Natural killer cell (primary cell): ENCODE measurements around the gene QSOX1. TPM values are rescaled to one million over a fixed set of nuclear protein-coding genes. Genes with fewer than 3 reads are reported as not detected.
A peak's percentile ranks its signal among the peaks of the same experiment; 100 is the strongest.

Source experiments
- ATAC-seq, 3 donors: fragments of 150-1000 bp in 2 of 3; fragments of 200-7000 bp in 1 of 3; cut with Tn5 transposase; 1 replicate in 1 of 3; 2 replicates in 2 of 3; pipeline ENCODE4 v1.10.0; 2021; ENCODE audit warnings: mild to moderate bottlenecking in 2 of 3, moderate library complexity in 2 of 3
- DNase-seq, 2 donors: peaks; one replicate each; pipeline versions ENCODE4 v3.0.0 to v3.0.0-alpha.2; 2013 to 2021; ENCODE audit warnings: mixed read lengths in 1 of 2
- H3K27ac ChIP-seq: one replicate; pipeline ENCODE4 v1.5.1; 2013; ENCODE audit warnings: mild to moderate bottlenecking, low read length
- H3K27me3 ChIP-seq: one replicate; pipeline ENCODE4 v1.6.1; 2013; ENCODE audit warnings: low read length; ENCODE audit not compliant: control insufficient read depth, insufficient read depth
- H3K36me3 ChIP-seq: one replicate; pipeline ENCODE4 v1.6.1; 2013; ENCODE audit warnings: low read length; ENCODE audit not compliant: control insufficient read depth, insufficient read depth
- H3K4me1 ChIP-seq: one replicate; pipeline ENCODE4 v1.6.1; 2013; ENCODE audit warnings: low read length; ENCODE audit not compliant: control insufficient read depth, insufficient read depth
- H3K4me3 ChIP-seq: one replicate; pipeline ENCODE4 v1.5.1; 2013; ENCODE audit warnings: low read length
- H3K9me3 ChIP-seq: one replicate; pipeline ENCODE4 v1.6.1; 2013; ENCODE audit warnings: low read length; ENCODE audit not compliant: control insufficient read depth, insufficient read depth
- H3K27ac Mint-ChIP-seq, 2 donors: one replicate each; pipeline ENCODE4 v1.8.0; 2022; ENCODE audit warnings: mild to moderate bottlenecking in 2 of 2, mixed read lengths in 2 of 2, moderate library complexity in 1 of 2
- H3K27me3 Mint-ChIP-seq, 2 donors: one replicate each; pipeline ENCODE4 v1.8.0; 2022; ENCODE audit warnings: low read depth in 2 of 2, mixed read lengths in 2 of 2
- H3K36me3 Mint-ChIP-seq: one replicate; pipeline ENCODE4 v1.8.0; 2022; ENCODE audit warnings: mixed read lengths
- H3K4me1 Mint-ChIP-seq, 2 donors: one replicate each; pipeline ENCODE4 v1.8.0; 2022; ENCODE audit warnings: mixed read lengths in 2 of 2
- H3K4me3 Mint-ChIP-seq: one replicate; pipeline ENCODE4 v1.8.0; 2022; ENCODE audit warnings: mild to moderate bottlenecking, moderate library complexity, mixed read lengths
- H3K9me3 Mint-ChIP-seq, 2 donors: one replicate each; pipeline ENCODE4 v1.8.0; 2022; ENCODE audit warnings: mixed read lengths in 2 of 2
- CTCF ChIP-seq: fragments of 200-600 bp; IDR thresholded peaks from one replicate; pipeline ENCODE4 v1.8.0; 2022; ENCODE audit warnings: antibody characterized with exemption
- WGBS: methylation state at CpG from one replicate; pipeline ENCODE4 v1.1.7; 2013; ENCODE audit warnings: missing lambda C conversion rate; ENCODE audit not compliant: insufficient coverage; 5-methylcytosine and 5-hydroxymethylcytosine counted together
- intact Hi-C: fragments of 100-400 bp; cut with micrococcal nuclease; formaldehyde crosslinking; loops from one replicate; pipeline ENCODE4 v1.14.2; 2022
- total RNA-seq, 4 donors: library from RNA; stranded (reverse); fragments of 120-200 nt in 1 of 4; gene quantifications; one replicate each; pipeline versions ENCODE4 v1.2.3 to v1.2.4, GENCODE V29; 2013 to 2022

Gene QSOX1
- total RNA-seq, 3 donors from 2014 or later (not counting 1 experiment from before 2014, with no cell fraction given): 31.0 to 42.7 (median 38.2) TPM

- Histone ChIP-seq H3K4me1 (peaks cover 20% of the 10 kb centered on the region), H3K27me3 (no peaks in the 10 kb centered on the region), H3K4me3 (no peak overlapping the region), H3K9me3 (no peaks in the 10 kb centered on the region), H3K27ac (no peak overlapping the region), H3K36me3 (no peaks in the 10 kb centered on the region)
- Mint-ChIP-seq H3K4me3 (peak overlapping the region; percentile 88), H3K27ac (peak overlapping the region; percentile 68 to 96), H3K4me1 (peaks cover 33 to 44% of the 10 kb centered on the region in 2 donors), H3K36me3 (no peaks in the 10 kb centered on the region), H3K27me3 (no peaks in the 10 kb centered on the region), H3K9me3 (no peaks in the 10 kb centered on the region)
- ATAC-seq: no peak
- WGBS: 82% methylated on average over 4 of the region's 4 CpGs
- no peak for DNase-seq
- no peak for TF ChIP-seq CTCF
- intact Hi-C loops: loop anchor here (10.0 kb wide), 1 partner anchor 201 kb away; the partner anchor contains the start of gene CEP350
These were observed 1.5 kb downstream of the QSOX1 start for GRCh38 chr1:180156201-180156600.

- H3K4me3 ChIP-seq: no peak overlapping the region
- Mint-ChIP-seq H3K9me3 (no peaks in the 10 kb centered on the region), H3K4me1 (peaks cover 33 to 44% of the 10 kb centered on the region in 2 donors), H3K27me3 (no peaks in the 10 kb centered on the region), H3K4me3 (peak overlapping the region; percentile 88), H3K36me3 (no peaks in the 10 kb centered on the region), H3K27ac (peak overlapping the region; percentile 68 to 96)
- H3K36me3 ChIP-seq: no peaks in the 10 kb centered on the region
- no peak for TF ChIP-seq CTCF
- intact Hi-C loops: loop anchor here (10.0 kb wide), 1 partner anchor 202 kb away; the partner anchor contains the start of gene CEP350
- ATAC-seq (no peak), DNase-seq (no peak)
- H3K9me3 ChIP-seq: no peaks in the 10 kb centered on the region
- H3K4me1 ChIP-seq: peaks cover 20% of the 10 kb centered on the region
- no peaks in the 10 kb centered on the region for H3K27me3 ChIP-seq
- WGBS: 100% methylated on average over 1 of the region's 2 CpGs
- H3K27ac ChIP-seq: no peak overlapping the region
These were observed 2.0 kb downstream of the QSOX1 start for GRCh38 chr1:180156631-180157091.

GRCh38 chr1:180157108-180157507, 2.4 kb downstream of the QSOX1 start:
- WGBS: 96% methylated on average over 4 of the region's 4 CpGs
- Histone ChIP-seq H3K27ac (no peak overlapping the region), H3K4me1 (peaks cover 20% of the 10 kb centered on the region), H3K9me3 (no peaks in the 10 kb centered on the region), H3K4me3 (no peak overlapping the region), H3K36me3 (no peaks in the 10 kb centered on the region), H3K27me3 (no peaks in the 10 kb centered on the region)
- H3K4me3 Mint-ChIP-seq: peak overlapping the region; percentile 88
- DNase-seq: no peak
- no peaks in the 10 kb centered on the region for H3K27me3 Mint-ChIP-seq
- H3K4me1 Mint-ChIP-seq: peaks cover 33 to 44% of the 10 kb centered on the region in 2 donors
- intact Hi-C loops: loop anchor here (10.0 kb wide), 1 partner anchor 202 kb away; the partner anchor contains the start of gene CEP350
- peak overlapping the region in 1 of 2 donors; percentile 96 for H3K27ac Mint-ChIP-seq
- no peaks in the 10 kb centered on the region for H3K9me3 Mint-ChIP-seq
- ATAC-seq: no peak
- no peaks in the 10 kb centered on the region for H3K36me3 Mint-ChIP-seq
- no peak for TF ChIP-seq CTCF

- no peak for TF ChIP-seq CTCF
- Histone ChIP-seq H3K9me3 (no peaks in the 10 kb centered on the region), H3K4me3 (no peak overlapping the region), H3K36me3 (no peaks in the 10 kb centered on the region), H3K27me3 (no peaks in the 10 kb centered on the region), H3K27ac (no peak overlapping the region), H3K4me1 (peaks cover 20% of the 10 kb centered on the region)
- H3K36me3 Mint-ChIP-seq: no peaks in the 10 kb centered on the region
- intact Hi-C loops: loop anchor here (10.0 kb wide), 1 partner anchor 203 kb away; the partner anchor contains the start of gene CEP350
- DNase-seq (no peak), ATAC-seq (no peak)
- H3K27ac Mint-ChIP-seq: no peak overlapping the region
- peaks cover 33 to 44% of the 10 kb centered on the region in 2 donors for H3K4me1 Mint-ChIP-seq
- no peaks in the 10 kb centered on the region for H3K9me3 Mint-ChIP-seq
- no peak overlapping the region for H3K4me3 Mint-ChIP-seq
- no peaks in the 10 kb centered on the region for H3K27me3 Mint-ChIP-seq
- WGBS: 100% methylated on average over 3 of the region's 3 CpGs
These were observed 2.9 kb downstream of the QSOX1 start for GRCh38 chr1:180157576-180158057.
